SH-SY5Y (cell line): ENCODE results near the gene OXNAD1.

Experiments
- GATA2 ChIP-seq: IDR thresholded peaks from 2 replicates; pipeline ENCODE4 v1.6.1; 2011; ENCODE audit warnings: mild to moderate bottlenecking, low read depth, low read length
- GATA3 ChIP-seq: IDR thresholded peaks from 2 replicates; pipeline ENCODE4 v1.6.1; 2011; ENCODE audit warnings: low read depth, mild to moderate bottlenecking, low read length, moderate library complexity

DNA sequence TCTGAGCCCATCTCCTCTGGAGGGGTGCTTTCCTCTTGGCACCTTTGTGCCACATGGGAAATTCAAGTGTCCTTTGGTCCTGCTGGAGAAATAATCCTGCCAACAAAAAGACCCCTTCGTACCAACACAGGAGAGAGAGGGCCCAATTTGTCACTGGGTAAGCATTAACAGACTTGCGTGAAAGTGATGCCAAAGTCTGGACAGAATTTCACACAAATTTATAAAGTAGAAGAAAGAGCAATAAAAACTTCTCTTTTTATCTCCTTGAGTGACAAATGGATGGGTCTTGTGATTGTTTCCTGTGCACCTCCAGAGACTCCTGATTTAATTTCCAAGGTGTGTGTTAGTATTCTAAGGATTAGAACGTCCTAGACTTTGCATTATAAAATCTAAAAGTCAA, 15.1 kb upstream of the OXNAD1 start:
- TF ChIP-seq GATA2 (no peak), GATA3 (no peak)
